Hepatic stellate cell (primary cell): Measurements from ENCODE around the gene IGHMBP2.
"Not testable (repeated sequence)": the region's sequence is repeated elsewhere in the genome, so short reads cannot be mapped to it uniquely, and the experiment has no call there.

Experiments used
- DNase-seq: peaks from one replicate; pipeline ENCODE4 v3.0.0; 2011; ENCODE audit warnings: low spot score

IGHMBP2 gene

GRCh38 chr11:68903288-68904247 is at the start of gene IGHMBP2, which contains the start of gene MRPL21:
TSS of gene IGHMBP2 (plus strand) at chr11:68903891. CDS start at chr11:68903953, 62 bp downstream.
TSS of gene MRPL21 (minus strand) at chr11:68903832. CDS start at chr11:68903810, 22 bp downstream.
- peak; percentile 89 for DNase-seq

- DNase-seq: no peak
Measured at GRCh38 chr11:68854273-68854958, 49.3 kb upstream of the IGHMBP2 start.

GRCh38 chr11:68855205-68855981 is 48.3 kb upstream of the IGHMBP2 start:
- peak; percentile 78 for DNase-seq

- not testable (repeated sequence) for DNase-seq
Measured at GRCh38 chr11:68856425-68857030, 47.2 kb upstream of the IGHMBP2 start.

- DNase-seq: no peak
Measured at GRCh38 chr11:68857037-68857586, 46.6 kb upstream of the IGHMBP2 start.

GRCh38 chr11:68859123-68859522 is 44.6 kb upstream of the IGHMBP2 start:
- no peak for DNase-seq

GRCh38 chr11:68862421-68862820 is 41.3 kb upstream of the IGHMBP2 start:
- no peak for DNase-seq

GRCh38 chr11:68863553-68864265 is 40.0 kb upstream of the IGHMBP2 start:
- no peak for DNase-seq

- no peak for DNase-seq
Measured at GRCh38 chr11:68865241-68865640, 38.5 kb upstream of the IGHMBP2 start.

- DNase-seq: no peak
Measured at GRCh38 chr11:68867066-68867465, 36.6 kb upstream of the IGHMBP2 start.

- DNase-seq: no peak
Measured at GRCh38 chr11:68868221-68868835, 35.4 kb upstream of the IGHMBP2 start.

- DNase-seq: no peak
Measured at GRCh38 chr11:68870470-68870869, 33.2 kb upstream of the IGHMBP2 start.

GRCh38 chr11:68872216-68873003 is 31.3 kb upstream of the IGHMBP2 start:
- peak; percentile 69 for DNase-seq

GRCh38 chr11:68878022-68878421 is 25.7 kb upstream of the IGHMBP2 start:
- no peak for DNase-seq

GRCh38 chr11:68880851-68881250 is 22.8 kb upstream of the IGHMBP2 start:
- DNase-seq: no peak

- DNase-seq: no peak
Measured at GRCh38 chr11:68881320-68881719, 22.4 kb upstream of the IGHMBP2 start.

GRCh38 chr11:68882391-68882790 is 21.3 kb upstream of the IGHMBP2 start:
- no peak for DNase-seq

- not testable (repeated sequence) for DNase-seq
Measured at GRCh38 chr11:68884827-68885226, 18.9 kb upstream of the IGHMBP2 start.

- DNase-seq: peak; percentile 62
Measured at GRCh38 chr11:68889948-68890446, 13.7 kb upstream of the IGHMBP2 start.
